A204.1 (cell line): Measurements from ENCODE around the gene AUP1.

Source experiments
- FAIRE-seq: peaks from 2 replicates; lab custom pipeline; 2012; peaks lifted over from hg19 to GRCh38; lab: Jason Lieb, UNC

Gene AUP1

DNA sequence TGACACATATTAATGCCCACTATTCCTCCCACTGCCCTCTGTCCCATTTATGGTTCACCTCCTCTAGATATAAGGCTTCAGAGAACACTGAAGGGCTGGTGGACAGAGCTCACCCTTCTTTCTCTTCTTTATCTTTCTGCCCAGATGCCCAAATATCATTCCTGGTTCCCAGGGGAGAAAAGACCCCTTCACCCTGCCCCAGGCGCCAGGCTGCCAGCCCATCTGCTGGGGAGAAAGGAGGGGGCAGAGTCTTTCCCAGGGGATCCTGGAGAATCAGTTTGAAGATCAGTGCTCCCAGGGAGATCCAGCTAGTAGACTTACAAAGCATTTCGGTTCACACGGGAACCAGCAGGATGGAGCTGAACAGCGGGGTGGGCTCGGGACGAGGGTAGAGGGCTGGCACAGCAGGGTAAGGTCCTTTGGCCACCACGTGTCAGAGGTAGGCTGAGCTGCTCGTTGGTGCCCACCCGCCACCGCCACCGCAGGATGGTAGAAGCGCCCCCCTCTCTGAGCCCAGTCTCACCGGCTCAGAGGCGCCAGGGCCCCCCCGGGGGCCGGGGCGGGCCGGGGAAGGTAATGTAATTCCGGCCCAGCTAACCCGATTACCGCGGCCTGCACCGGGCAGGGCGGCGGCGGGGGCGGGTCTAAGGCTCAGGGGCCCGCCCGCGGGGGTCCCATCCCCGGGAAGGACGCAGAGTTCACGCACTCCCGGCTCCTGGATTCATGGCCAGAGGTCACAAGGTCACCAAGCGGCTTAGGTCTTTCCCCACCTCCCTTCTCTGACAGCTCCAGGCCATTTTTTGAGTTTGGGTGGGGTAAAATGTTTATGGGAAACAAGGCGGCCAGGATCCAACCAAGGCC lies 16.5 kb downstream of the AUP1 start:
- no peak for FAIRE-seq

DNA sequence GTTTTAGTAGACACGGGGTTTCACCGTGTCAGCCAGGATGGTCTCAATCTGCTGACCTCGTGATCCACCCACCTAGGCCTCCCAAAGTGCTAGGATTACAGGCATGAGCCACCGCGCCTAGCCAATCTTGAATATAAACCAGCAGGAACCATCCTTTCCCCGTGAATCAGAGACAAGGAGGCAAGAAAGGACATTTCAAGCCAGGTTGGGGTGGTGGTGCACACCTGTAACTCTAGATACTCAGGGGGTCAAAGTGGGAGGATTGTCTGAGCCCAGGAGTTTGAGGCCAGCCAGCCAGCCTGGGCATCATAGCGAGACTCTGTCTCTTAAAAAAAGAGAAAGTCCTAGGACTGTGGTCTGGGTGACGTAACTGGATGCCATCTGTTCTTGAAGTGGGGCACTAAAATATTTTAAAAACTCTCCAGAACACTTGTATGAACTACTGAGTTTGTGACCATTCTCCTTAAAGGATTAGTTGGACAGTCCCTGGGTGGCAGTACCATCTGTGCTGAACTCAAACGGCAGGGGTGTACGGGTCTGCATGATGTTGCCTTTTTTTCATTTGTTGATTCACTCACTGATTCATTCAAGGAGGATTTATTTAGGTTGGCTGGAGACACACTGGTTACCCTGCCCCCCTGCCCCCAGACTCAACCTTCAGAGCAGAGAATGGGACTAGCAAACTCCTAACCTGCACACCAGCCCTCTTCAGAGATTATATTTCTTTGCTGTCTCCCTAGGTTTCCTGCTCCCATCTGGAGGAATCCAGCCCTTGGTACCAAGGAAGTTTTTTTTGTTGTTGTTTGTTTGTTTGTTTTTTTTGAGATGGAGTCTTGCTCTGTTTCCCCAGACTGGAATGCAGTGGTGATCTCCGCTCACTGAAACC lies 18.2 kb downstream of the AUP1 start:
- FAIRE-seq, result no peak

DNA sequence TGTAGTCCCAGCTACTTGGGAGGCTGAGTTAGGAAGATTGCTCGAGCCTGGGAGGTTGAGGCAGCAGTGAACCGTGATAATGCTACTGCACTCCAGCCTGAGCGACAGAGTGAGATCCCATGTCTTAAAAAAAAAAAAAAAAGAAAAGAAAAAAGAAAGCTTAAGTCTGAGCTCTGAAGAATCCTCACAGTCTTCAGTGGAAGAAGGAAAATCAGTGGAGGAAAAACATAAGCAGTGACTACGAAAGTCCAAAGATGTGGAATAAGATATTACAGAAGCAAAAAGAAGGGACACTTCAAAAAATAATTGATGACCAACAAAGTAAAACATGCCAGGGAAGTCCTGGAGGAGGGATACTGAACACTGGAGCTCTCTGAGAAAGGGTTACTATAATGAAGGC lies 19.2 kb downstream of the AUP1 start:
- no peak for FAIRE-seq

DNA sequence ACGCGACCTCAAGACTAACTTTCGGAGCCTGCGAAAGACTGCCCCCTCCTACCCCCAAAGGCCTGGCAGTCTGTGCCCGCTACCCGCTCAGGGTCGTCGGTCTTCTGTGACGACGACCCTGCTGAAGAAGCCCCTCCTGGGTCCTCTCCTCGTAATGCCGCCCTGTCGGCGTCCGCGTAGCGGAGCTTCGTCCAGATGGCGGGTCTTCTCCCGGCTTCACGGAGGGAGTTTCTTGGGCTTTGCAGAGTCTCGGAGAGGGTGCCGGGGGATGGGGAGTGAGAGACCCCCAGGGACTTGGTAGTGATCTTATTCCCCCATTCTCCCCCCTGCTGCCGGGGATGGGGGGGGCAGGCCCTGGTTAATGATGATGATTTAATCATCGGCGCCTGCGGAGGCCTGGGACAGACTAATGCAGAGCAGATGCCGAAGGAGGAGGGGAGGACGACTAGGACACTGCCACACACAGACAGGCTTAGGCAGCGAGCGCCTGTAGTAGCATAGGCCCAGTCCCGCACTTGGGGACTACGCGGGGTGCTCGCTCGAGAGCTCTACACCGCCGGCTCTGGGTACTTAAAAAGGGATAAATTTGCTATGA lies 21.5 kb downstream of the AUP1 start:
- FAIRE-seq, result no peak

DNA sequence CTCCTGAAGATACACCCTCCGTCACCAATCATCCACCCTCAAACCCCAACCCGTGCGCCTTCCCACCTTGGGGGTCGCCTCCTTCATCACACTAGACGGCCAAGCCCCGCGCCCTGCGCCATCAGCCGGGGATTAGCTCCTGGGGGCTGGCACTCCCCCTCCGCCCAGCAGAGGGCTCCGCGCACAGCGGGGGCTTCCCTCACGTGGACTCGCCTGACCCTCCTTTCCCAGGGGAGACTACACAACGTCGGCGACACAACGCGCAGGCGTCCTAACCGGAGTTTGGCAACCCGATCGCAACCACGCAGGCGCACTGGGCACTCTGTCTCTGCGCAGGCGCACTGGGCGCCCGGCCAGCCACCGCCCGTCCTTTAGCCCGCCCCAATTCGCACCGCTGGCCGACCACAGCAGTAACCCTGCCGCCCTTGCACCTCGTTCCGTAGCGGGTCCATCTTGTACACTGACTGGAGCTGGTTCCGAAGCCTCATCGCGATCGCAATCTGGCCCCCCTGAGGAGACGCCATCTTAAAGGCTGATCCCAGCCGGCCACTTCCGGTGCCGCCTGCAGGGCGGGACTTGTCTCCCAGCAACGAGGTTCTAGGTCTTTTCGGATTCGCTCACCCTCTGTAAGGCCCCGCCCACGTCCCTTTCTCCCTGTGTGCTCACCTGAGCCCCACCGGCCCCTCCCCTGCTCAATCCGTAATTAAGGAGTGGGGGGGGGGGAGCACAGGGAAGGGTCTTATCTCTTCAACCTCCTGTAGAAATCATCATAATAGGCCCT lies 22.2 kb downstream of the AUP1 start, which contains the start of gene PCGF1:
PCGF1 (minus strand) TSS at position 551 of the 781 bp plus-strand sequence; CDS start at position 524, 27 bp downstream.
- no peak for FAIRE-seq

DNA sequence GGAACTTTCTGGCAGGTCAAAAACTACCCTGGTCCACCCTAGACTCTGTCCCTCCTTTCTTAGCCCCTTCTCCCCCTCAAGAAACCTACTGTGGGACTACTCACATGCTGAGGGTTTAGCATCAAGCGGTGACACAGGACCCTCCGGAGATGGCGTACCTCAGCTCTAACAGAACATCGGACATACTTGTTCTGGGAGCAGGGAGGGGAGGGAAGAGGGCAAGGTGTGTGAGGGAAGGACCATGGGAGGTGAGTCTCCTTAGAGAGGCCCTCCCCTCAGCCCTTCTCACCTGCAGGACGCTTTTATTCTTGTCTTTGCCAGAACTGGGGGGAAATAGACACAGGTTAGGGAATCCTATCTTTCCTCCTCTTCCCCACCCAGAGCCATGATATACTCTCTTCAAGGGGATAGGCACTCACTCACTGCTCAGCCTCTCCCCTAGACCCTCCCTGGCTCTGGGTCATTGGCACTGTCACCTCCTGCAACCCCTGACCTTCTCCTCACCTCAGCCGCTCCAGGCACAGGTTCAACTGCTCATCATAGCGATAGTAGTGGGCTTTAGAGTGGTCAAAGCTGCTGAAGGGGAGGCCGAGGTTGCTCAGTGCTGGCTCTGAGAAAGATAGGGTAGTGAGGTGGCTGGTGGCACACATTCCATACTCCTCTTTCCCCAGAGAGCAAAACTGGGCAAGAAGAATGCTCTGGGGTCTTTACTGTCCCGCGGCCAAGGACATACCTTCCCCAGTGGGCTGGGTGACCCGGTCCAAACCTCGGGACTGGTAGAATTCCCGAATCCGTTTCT lies 23.9 kb downstream of the AUP1 start:
- no peak for FAIRE-seq

DNA sequence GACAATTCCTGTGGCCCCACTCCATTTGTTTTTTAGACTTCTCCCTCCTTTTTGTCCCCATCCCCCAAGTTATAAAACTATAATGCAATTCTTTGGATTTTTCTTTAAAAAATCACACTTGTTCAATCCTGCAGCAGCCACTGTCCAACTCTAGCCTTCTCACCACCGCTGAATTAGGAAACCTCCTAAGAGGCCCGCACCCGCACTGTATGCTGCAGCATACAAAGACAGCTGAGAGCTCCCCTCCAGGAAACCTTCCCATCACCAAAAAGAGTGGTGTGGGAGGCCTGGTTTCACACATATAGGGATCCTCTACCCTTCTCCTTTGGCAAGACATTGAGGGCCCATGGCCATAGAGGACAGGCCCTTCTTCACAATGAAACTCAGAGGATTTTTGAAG lies 24.9 kb downstream of the AUP1 start:
- no peak for FAIRE-seq

DNA sequence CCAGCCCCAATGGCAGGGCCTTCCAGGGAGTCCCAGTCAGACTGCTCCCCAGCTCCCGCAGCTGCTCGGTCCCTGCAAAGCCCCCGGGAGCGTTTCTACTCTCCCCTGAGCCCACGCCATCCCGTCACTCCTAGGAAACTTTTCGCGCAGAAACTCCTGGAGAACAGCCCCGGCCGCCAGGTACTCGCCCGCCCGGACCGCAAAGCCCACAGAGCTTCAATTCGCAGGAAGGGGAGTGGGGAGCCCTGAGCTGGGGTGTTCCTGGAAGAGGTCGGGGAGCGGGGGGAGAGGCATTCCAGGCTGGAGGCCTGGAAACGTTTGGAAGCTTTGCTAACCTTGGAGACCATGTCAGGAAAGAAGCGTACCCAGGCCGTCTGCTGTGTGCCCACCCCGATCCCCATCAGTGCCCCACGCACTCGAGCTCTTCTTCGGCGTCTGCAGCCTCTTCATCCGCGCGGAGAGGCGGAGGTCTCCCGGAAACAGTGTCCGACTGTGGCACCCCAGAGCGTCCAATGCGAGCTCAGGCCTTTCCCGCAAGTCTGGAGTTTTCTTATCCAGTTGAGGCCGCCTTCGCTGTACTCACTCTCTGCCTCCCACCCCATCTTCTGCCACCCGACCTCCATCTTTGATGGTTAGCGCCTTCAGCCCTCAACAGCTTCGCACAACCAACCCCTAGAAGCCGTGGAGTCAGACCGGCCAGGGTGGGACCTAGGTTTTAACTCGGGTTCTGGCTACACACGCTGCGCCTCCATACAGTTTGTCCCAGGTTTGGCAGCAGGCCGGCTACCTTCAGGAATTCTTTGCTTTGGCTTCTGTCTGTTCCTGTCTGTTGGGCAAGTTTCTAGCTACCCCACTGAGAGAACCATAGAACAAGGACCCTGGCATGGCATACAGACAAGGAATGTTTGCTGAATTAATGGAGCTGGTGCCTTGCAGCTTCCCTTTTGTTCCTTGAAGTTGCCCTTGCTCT lies 25.7 kb downstream of the AUP1 start:
- FAIRE-seq, result no peak

DNA sequence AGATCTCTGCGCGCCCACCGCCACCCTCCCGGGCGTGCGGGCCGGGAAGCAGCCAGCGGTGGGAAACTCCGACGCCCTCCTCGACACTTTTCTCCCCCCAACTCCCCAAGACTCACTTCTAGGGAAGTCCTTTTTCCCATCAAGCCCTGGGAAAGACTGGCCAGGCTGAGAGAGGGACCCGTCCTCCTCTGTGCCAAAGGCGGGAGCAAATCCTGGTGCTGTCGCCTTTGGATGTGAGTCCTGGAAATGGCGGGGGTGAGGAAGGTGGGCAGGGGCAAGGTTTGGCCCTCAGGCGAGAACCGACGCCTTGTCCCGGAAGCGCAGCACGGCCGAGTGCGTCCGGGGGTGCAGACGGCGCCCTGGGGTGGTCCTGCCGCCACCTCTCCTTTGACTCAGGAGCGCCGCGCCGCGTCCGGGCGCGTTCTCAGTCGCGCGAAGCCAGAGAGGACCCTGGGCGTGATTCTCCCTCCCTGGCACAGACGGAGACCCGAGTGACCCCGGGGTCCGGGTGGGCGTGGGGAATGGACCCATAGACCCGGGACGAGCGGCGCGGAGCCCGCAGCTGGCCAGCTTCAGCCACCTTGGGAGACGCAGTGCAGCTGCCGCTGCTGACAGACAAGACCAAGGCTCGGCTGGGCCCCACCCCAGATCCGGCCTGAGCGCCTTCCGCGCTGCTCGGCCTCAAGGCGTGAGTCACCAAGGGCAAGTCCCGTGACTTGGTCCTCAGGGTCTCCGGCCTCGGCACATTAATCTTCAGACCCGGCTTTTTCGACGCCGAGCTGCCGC lies 26.6 kb downstream of the AUP1 start:
- no peak for FAIRE-seq

DNA sequence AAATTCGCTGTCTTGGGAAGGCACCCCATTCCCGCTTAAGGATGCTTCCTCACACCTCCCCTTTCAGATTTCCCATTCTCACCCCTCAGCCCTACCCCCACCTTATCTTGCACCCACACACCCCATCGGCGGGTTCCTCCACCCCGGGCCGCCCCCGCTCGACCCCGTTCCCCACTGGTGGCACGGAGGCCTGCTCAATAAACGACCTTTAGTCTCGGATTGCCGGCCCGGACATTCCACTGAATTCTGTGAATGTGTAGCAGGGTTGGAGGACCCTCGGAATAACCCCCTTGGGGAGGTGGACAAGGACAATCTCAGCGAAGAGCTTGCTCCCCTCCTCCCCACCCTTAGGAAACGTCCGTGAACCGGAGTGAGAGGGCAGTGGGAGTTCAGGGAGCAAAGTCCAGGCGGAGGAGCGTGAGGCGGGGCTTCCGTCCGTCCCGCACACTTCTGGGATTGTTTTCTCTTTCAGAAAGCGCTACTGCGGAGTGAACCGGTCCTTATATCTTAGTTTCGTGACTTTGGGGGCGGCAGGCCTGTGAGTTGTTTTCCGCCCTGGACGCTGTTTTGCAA lies 27.3 kb downstream of the AUP1 start:
- no peak for FAIRE-seq

DNA sequence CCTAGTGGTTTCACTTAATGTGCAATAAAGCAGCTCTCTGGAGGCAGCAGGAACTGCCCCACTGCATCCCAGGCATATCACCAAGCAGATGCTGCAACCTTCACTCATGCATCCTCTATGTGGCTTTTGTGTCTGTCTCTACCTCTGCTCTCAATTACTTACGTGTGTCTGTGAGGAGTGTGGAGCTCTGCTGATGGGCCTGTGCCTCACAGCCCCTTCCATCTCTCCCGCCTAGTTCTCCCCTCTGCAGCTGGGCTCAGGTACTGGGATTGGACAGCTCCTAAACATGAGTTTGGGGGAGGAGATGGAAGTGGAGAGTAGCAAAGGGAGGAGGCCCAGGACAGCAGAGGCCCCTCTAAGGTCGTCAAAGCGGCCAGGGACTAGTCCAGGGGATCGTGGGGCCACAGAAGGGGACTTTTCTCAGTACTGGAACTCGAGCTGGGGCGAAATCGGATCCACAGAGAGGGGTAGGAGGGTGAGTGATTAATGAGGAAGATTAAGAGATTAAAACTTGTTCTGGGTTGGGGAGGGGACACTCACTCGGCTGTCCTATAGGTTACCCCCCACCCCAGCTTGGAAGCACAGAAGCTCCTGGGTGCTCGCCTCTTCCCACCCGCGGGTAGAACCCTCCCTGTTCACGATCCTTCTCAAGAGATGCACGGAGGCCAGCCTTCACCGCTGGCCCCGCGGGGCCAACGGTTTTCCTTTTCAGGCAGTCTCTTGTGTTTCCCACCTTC lies 28.0 kb downstream of the AUP1 start:
- FAIRE-seq, result no peak

DNA sequence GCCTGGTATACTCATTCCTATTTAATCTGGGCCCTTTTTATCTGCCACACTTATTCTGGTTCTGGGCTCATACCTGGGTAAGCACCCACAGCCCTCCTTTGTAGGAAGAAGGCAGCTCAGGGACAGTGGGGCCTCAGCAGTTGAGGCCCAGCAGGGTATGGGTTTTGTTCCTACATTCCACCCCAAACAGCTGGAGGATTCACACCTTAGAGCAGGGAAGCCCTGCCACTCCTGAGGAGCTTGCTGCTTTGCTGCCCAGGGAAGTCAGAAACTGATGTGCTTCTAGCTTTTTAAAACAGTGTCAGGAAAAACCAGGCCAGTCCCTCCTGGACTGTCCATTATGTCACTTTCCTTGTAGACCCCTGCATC lies 28.9 kb downstream of the AUP1 start:
- FAIRE-seq, result no peak

DNA sequence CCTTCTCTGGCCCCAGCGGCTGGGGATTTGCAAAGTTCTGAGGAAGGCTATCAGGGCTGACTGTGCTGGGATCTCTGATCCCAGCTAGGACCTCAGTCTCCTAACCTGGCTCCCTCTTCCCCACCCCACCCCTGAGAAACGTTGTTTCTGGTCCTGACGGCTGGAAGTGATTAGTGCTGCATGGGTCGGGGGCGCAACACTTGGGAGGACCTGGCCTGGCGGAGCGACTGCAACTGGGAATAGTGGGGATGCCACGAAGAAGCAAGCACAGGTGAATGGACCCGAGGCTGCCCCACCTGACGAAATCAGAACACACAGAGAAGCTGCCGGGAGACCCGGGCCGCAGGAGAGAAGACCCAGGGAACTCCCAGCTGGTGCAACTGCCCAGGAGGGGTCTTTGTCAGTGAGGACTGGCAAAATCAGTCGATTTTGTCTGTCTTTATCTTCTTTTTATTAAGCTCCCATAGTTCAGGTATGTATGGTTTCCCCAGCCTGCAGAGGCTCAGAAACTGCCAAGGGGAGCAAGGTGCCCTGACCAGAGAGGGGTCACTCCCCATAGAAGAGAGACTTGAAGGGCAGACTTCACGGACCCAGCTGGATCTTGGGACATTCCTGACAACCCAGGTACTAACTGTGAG lies 29.4 kb downstream of the AUP1 start:
- FAIRE-seq, result no peak

DNA sequence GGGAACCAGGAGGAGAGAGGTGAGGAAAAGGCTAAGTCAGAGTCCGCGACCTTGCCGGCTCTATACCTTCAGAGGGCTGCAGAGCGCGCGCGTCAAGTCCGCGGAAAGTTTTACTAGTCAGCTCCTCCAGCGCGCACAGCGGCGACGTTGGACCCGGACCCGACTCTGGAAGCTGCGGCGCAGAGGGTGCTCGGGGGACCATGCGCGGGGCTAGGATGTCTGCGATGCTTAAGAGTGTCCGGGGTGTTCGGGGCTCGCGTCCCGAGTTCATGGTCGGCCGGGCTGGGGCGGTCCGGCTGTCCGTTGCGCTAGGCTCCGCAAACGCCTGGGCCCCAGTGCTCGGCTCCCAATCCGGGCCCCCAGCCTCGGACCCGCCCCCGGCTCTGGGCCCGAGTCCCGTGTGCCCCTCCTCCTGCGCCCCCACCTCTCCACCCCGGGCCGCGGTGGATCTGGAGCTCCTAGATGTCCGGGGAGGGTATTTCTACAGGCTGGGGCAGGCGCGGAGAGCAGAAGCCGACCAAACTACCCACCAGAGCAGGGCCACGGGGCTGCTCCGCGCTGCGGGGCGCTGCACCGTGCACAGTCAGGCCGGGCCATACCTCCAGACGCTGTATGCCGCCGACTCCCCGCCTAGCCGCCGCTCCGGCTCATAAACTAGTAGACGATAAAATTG lies 30.1 kb downstream of the AUP1 start, which contains the start of gene LBX2:
LBX2 (minus strand) TSS at position 337 of the 673 bp plus-strand sequence; CDS start at position 271, 66 bp downstream.
- no peak for FAIRE-seq

DNA sequence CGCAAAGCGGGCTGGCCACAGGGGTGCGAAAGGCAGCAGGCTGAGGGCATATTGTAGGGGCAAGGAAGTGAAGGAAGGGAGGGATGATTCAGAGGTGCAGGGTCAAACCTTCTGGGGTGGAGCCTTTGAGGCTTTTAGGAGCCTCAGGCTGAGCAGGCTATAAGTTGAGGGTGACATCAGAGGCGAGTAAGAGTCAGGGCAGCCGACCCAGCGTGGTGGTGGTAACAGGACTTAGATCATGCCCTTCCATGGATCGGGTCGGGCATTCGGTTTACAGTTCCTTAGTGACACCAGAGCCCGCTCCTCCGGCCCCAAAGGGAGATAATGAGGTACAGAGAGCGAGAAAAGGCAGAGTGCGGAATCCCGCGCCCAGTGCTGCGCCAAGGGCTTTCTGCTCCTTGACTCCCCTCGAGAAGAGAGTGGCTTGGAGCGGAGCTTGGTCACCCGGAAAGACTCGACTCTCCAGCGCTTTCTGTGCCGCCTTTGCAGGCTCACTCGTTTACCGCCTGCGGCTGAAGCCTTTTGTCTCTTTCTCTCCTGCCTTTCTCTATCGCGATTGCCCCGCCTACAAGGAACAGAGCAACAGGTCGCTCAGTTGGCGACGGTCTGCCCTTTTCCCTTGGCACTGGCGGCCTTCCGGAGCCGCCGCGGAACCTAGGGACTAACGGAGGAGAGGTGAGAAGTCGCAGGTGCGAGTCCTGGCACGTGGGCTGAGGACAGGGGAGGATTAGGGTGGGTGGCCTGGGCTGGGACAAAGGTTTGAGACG lies 30.8 kb downstream of the AUP1 start:
- FAIRE-seq, result no peak
